Thyroid gland (tissue), 4 donors: ENCODE measurements around the gene NECAB3. TPM values are rescaled to one million over a fixed set of nuclear protein-coding genes. Genes with fewer than 3 reads are reported as not detected.

ENCODE experiments used
- DNase-seq, 2 donors: peaks; one replicate each; pipeline ENCODE4 v3.0.0-alpha.2; 2019
- H3K27ac ChIP-seq, 3 donors: fragments of 200-600 bp; sonication (generic); 1 replicate in 2 of 3; 2 replicates in 1 of 3; pipeline ENCODE4 v1.5.1; 2016 to 2019; ENCODE audit warnings: mild to moderate bottlenecking in 1 of 3, moderate library complexity in 1 of 3
- H3K27me3 ChIP-seq: fragments of 200-600 bp; sonication (generic); one replicate; pipeline ENCODE4 v1.5.1; 2019
- H3K36me3 ChIP-seq, 2 donors: fragments of 200-600 bp; sonication (generic); one replicate each; pipeline ENCODE4 v1.5.1; 2016 to 2019
- H3K4me1 ChIP-seq, 2 donors: fragments of 200-600 bp; sonication (generic); one replicate each; pipeline ENCODE4 v1.5.1; 2017 to 2019
- H3K4me3 ChIP-seq, 3 donors: fragments of 200-600 bp; sonication (generic); replicated peaks in 1 of 3; 1 replicate in 2 of 3; 2 replicates in 1 of 3; pipeline ENCODE4 v1.5.1; 2016; ENCODE audit warnings: mild to moderate bottlenecking in 1 of 3
- H3K9me3 ChIP-seq: fragments of 200-600 bp; sonication (generic); one replicate; pipeline ENCODE4 v1.5.1; 2017
- CTCF ChIP-seq, 6 experiments: fragments of 200-600 bp in 3 of 6; fragments of 450-650 bp in 3 of 6; sonication (generic) in 3 of 6; IDR thresholded peaks; one replicate each; pipeline ENCODE4 v1.5.1; 2016 to 2019; ENCODE audit warnings: antibody characterized with exemption in 6 of 6, mild to moderate bottlenecking in 2 of 6, inconsistent platforms in 1 of 6, moderate library complexity in 1 of 6
- POLR2A ChIP-seq, 2 donors: fragments of 450-650 bp; IDR thresholded peaks; one replicate each; pipeline ENCODE4 v1.6.1; 2017; ENCODE audit warnings: antibody characterized with exemption in 2 of 2, mild to moderate bottlenecking in 2 of 2, moderate library complexity in 1 of 2
- WGBS, 2 donors: methylation state at CpG; one replicate each; pipeline ENCODE4 v1.1.5; 2017; 5-methylcytosine and 5-hydroxymethylcytosine counted together
- intact Hi-C: fragments of 100-400 bp; cut with DNase I; formaldehyde crosslinking; loops from one replicate; pipeline ENCODE4 v1.15.1; 2023
- total RNA-seq, 4 donors: library from RNA; depleted of rRNA; stranded (reverse); fragments of >200 nt; gene quantifications; one replicate each; pipeline ENCODE4 v1.2.3, GENCODE V29; 2016

The NECAB3 gene
- total RNA-seq, 4 donors from 2014 or later, result 65.2 to 99.8 (median 73.4) TPM

- no peak for TF ChIP-seq CTCF (IDR thresholded peaks at IDR 0.05)
- no peak for TF ChIP-seq POLR2A (IDR thresholded peaks at IDR 0.05)
- 84 to 90% methylated on average over 2 of the region's 2 CpGs for WGBS, 2 donors
- Histone ChIP-seq H3K27me3 (no peaks in the 10 kb centered on the region), H3K4me3 (no peak overlapping the region), H3K27ac (no peak overlapping the region), H3K4me1 (peaks cover 11 to 12% of the 10 kb centered on the region in 2 donors), H3K9me3 (no peaks in the 10 kb centered on the region), H3K36me3 (peaks cover 0 to 6% of the 10 kb centered on the region in 2 donors)
- DNase-seq, result no peak
- intact Hi-C loops, result no loop called here
These were observed 42.3 kb upstream of the NECAB3 start for GRCh38 chr20:33716498-33716897.

GRCh38 chr20:33713865-33714367 lies 39.7 kb upstream of the NECAB3 start:
- no peak for DNase-seq
- no peak for TF ChIP-seq CTCF (IDR thresholded peaks at IDR 0.05)
- no peak for TF ChIP-seq POLR2A (IDR thresholded peaks at IDR 0.05)
- Histone ChIP-seq H3K27ac (no peak overlapping the region), H3K9me3 (no peaks in the 10 kb centered on the region), H3K36me3 (peaks cover 0 to 10% of the 10 kb centered on the region in 2 donors), H3K4me3 (no peak overlapping the region), H3K4me1 (peaks cover 4 to 7% of the 10 kb centered on the region in 2 donors), H3K27me3 (no peaks in the 10 kb centered on the region)
- WGBS, 2 donors, result 90 to 94% methylated on average over 8 to 10 of the region's 10 CpGs
- intact Hi-C loops, result no loop called here

- Histone ChIP-seq H3K9me3 (no peaks in the 10 kb centered on the region), H3K4me1 (peaks cover 0 to 5% of the 10 kb centered on the region in 2 donors), H3K36me3 (peaks cover 0 to 15% of the 10 kb centered on the region in 2 donors), H3K27me3 (no peaks in the 10 kb centered on the region), H3K27ac (no peak overlapping the region), H3K4me3 (no peak overlapping the region)
- DNase-seq, result no peak
- intact Hi-C loops, result no loop called here
- 0 to 93% methylated on average over 1 of the region's 1 CpG for WGBS, 2 donors
- TF ChIP-seq CTCF (IDR thresholded peaks at IDR 0.05) (no peak), POLR2A (IDR thresholded peaks at IDR 0.05) (no peak)
These were observed 37.2 kb upstream of the NECAB3 start for GRCh38 chr20:33711446-33711738.

DNA sequence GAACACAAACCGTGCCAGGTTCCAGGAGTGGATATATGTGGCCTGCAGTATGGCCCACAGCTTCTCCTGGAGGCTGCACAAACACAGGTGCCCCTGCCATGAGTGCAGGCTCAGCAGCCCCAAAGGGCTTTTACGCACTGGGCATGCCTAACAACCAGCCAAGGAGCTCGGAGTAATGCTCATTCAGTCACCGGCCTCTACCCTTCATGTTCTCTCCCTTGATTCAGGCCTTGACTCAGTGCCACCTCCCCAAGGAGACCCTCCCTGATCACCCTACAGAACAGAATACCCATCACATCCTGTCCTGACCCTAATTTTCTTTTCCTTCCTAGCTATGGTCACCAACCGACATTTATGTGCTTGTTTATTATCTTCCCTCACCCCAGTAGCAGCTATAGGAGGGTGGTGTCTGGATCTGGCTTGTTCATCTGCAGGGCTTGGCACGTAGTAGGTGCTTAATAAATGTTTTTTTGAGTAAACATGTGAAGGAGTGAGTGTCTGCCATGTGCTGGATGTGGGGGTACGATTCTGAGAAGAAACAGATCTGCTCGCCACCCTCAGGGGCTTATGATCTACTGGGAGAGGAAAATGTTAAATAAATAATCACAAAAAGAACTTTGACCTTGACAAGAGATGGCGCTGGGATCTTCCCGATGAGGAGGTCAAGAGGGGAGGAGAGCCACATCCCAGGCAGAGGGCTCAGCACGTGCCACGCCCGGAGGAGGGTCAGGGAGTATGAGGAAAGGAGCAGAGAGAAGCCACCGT lies 36.6 kb upstream of the NECAB3 start:
- 78 to 83% methylated on average over 13 to 14 of the region's 14 CpGs for WGBS, 2 donors
- Histone ChIP-seq H3K27ac (no peak overlapping the region), H3K9me3 (no peaks in the 10 kb centered on the region), H3K36me3 (peaks cover 0 to 15% of the 10 kb centered on the region in 2 donors), H3K27me3 (no peaks in the 10 kb centered on the region), H3K4me1 (peaks cover 0 to 5% of the 10 kb centered on the region in 2 donors), H3K4me3 (no peak overlapping the region)
- intact Hi-C loops, result no loop called here
- no peak for TF ChIP-seq POLR2A (IDR thresholded peaks at IDR 0.05)
- TF ChIP-seq CTCF (IDR thresholded peaks at IDR 0.05), result no peak
- no peak for DNase-seq

GRCh38 chr20:33709905-33710541 lies 35.8 kb upstream of the NECAB3 start:
- Histone ChIP-seq H3K4me3 (no peak overlapping the region), H3K36me3 (peaks cover 0 to 15% of the 10 kb centered on the region in 2 donors), H3K27me3 (no peaks in the 10 kb centered on the region), H3K4me1 (peaks cover 0 to 5% of the 10 kb centered on the region in 2 donors), H3K9me3 (no peaks in the 10 kb centered on the region), H3K27ac (no peak overlapping the region)
- DNase-seq, result no peak
- intact Hi-C loops, result no loop called here
- WGBS, 2 donors, result 82 to 90% methylated on average over 16 of the region's 16 CpGs
- TF ChIP-seq POLR2A (IDR thresholded peaks at IDR 0.05), result no peak
- TF ChIP-seq CTCF (IDR thresholded peaks at IDR 0.05), result no peak
